ENCODE measurements around the gene SLTM.

The SLTM gene

DNA sequence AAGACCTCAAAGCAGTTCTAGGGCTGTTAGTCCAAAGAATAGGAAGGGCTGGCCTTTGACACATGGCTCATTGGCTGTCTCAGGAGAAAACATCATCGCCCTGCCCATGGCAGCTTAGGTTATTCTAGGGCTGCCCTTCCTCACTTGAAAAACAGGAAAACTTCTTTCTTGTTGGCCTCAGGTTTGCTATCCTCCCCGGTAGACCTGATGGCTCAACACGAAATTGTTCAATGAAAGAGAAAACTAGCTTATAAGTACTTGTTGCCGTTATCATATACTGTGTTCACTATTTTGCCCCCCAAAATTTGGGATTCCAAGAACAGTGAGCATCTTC lies 602 bp upstream of the SLTM start:
- peak overlapping the region; percentile 76 for H3K9ac ChIP-seq (ENCODE audit: low read length)
- peak overlapping the region; percentile 59 for H2BK120ac ChIP-seq (ENCODE audit: insufficient read depth, low read length, poor library complexity)
- peak overlapping the region; percentile 84 for H4K8ac ChIP-seq (ENCODE audit: low read depth, low read length)
- no peak overlapping the region for H3K23ac ChIP-seq (ENCODE audit: low read length)
- peak overlapping the region; percentile 86 for H3K14ac ChIP-seq (ENCODE audit: low read length)
- peaks cover 14% of the 10 kb centered on the region for H3K79me1 ChIP-seq (ENCODE audit: low read length)
- H2AK5ac ChIP-seq (ENCODE audit: low read length) = no peak overlapping the region
- peak overlapping the region; percentile 72 for H3K4me2 ChIP-seq (ENCODE audit: low read length)
- H3K27ac ChIP-seq (ENCODE audit: low read depth, low read length) = peak overlapping the region; percentile 98
- H4K91ac ChIP-seq (ENCODE audit: low read depth, low read length) = peak overlapping the region; percentile 83
- peak overlapping the region; percentile 73 for H4K12ac ChIP-seq (ENCODE audit: low read depth, low read length)
- WGBS (ENCODE audit: extremely low coverage, insufficient coverage, insufficient read length) = no CpG with 5 or more reads among the region's 4 CpGs
- peak overlapping the region; percentile 89 for H2AFZ ChIP-seq (ENCODE audit: insufficient read depth, low read length, poor library complexity)
- H3K27me3 ChIP-seq (ENCODE audit: insufficient read depth, low read length) = no peaks in the 10 kb centered on the region
- no peaks in the 10 kb centered on the region for H3K9me3 ChIP-seq (ENCODE audit: insufficient read depth, low read depth, low read length)
- no peak overlapping the region for H2BK12ac ChIP-seq (ENCODE audit: low read length)
- DNase-seq = no peak
- H3K36me3 ChIP-seq (ENCODE audit: control insufficient read depth in 1 of 2, insufficient read depth in 2 of 2, low read length in 2 of 2) = peaks cover 1 to 7% of the 10 kb centered on the region in 2 experiments
- peak overlapping the region; percentile 90 for H3K18ac ChIP-seq (ENCODE audit: low read length)
- peak overlapping the region; percentile 31 for H3K4ac ChIP-seq (ENCODE audit: low read depth, low read length)
- peak overlapping the region; percentile 58 for H2BK5ac ChIP-seq (ENCODE audit: low read depth, low read length, poor library complexity)
- H3K79me2 ChIP-seq (ENCODE audit: control insufficient read depth, insufficient read depth, low read length, poor library complexity) = peaks cover 14% of the 10 kb centered on the region
- H3K4me1 ChIP-seq (ENCODE audit: control insufficient read depth in 1 of 2, insufficient read depth in 2 of 2, low read length in 2 of 2) = no peaks in the 10 kb centered on the region
- peak overlapping the region; percentile 90 for H3K4me3 ChIP-seq (ENCODE audit: low read depth, low read length)

DNA sequence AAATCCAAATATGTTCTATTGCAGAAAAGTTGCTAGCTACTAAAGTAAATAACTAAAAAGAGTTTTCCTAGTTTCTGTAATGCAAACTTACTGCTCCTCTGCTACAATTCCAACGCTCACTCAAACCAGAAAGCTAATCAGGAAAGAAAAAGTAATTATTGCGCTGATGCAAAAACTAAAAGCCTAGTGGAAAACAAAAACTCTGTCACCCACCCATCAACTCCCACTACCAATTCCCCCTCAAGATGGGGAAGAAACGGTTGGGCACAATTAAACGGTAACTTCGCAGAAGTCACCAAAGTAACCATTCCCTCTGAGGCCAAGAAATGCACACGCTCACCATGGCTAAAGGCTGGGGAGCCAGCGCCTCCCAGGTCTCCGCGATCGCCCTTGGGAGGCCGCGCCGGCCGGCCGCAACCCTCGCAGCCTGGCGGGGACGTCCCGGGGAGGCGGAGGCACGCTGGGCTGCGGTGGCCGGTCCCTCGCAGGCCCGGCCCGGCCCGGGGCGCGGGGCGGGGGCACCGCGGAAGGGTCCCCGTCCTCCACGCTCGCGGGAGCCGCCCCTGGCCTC lies 684 bp downstream of the SLTM start:
- DNase-seq = peak; percentile 18 to 51
- Histone ChIP-seq H3K4me3 (ENCODE audit: low read depth, low read length) (peak overlapping the region; percentile 90), H2AFZ (ENCODE audit: insufficient read depth, low read length, poor library complexity) (peak overlapping the region; percentile 86), H3K27me3 (ENCODE audit: insufficient read depth, low read length) (no peaks in the 10 kb centered on the region), H4K91ac (ENCODE audit: low read depth, low read length) (peak overlapping the region; percentile 95), H3K4ac (ENCODE audit: low read depth, low read length) (peak overlapping the region; percentile 66), H3K4me2 (ENCODE audit: low read length) (peak overlapping the region; percentile 65), H4K12ac (ENCODE audit: low read depth, low read length) (peak overlapping the region; percentile 14), H3K36me3 (ENCODE audit: control insufficient read depth in 1 of 2, insufficient read depth in 2 of 2, low read length in 2 of 2) (peaks cover 3 to 8% of the 10 kb centered on the region in 2 experiments), H3K9me3 (ENCODE audit: insufficient read depth, low read depth, low read length) (no peaks in the 10 kb centered on the region), H4K8ac (ENCODE audit: low read depth, low read length) (peak overlapping the region; percentile 78), H3K27ac (ENCODE audit: low read depth, low read length) (peak overlapping the region; percentile 98), H3K79me2 (ENCODE audit: control insufficient read depth, insufficient read depth, low read length, poor library complexity) (peaks cover 14% of the 10 kb centered on the region), H2BK5ac (ENCODE audit: low read depth, low read length, poor library complexity) (peak overlapping the region; percentile 95), H3K14ac (ENCODE audit: low read length) (peak overlapping the region; percentile 93), H3K4me1 (ENCODE audit: control insufficient read depth in 1 of 2, insufficient read depth in 2 of 2, low read length in 2 of 2) (no peaks in the 10 kb centered on the region), H3K79me1 (ENCODE audit: low read length) (peaks cover 14% of the 10 kb centered on the region), H2BK12ac (ENCODE audit: low read length) (no peak overlapping the region), H3K23ac (ENCODE audit: low read length) (no peak overlapping the region), H3K18ac (ENCODE audit: low read length) (peak overlapping the region; percentile 55), H3K9ac (ENCODE audit: low read length) (peak overlapping the region; percentile 85), H2AK5ac (ENCODE audit: low read length) (peak overlapping the region; percentile 20), H2BK120ac (ENCODE audit: insufficient read depth, low read length, poor library complexity) (peak overlapping the region; percentile 24)
- no CpG with 5 or more reads among the region's 37 CpGs for WGBS (ENCODE audit: extremely low coverage, insufficient coverage, insufficient read length)

DNA sequence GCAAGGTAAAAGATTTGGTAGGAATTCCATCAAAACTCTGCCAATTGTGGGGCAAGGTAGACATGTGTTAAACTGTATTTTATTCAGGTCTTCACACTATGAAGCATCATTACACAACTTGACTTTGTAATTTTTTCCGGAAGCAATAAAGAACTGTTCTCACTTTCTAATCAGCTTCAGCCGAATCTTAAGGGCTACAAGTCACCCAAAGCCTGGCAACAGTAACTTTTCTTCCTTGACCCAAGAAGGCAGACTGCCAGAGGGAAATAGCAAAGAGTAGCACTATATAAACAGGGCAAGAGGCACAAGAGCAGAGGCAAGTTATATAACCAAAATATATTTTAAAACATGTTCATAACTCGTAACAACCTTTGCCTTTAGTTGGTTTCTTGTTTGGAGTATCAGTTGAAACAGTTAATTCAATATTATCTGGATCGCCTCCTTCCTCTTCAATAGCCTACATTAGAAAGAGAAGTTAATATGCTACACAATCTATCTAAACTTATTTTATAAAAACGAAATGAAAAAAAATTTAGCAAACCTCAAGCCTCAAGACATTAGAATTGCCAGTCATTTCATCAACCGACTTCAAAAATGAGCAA lies 1.4 kb downstream of the SLTM start:
- Histone ChIP-seq H4K91ac (ENCODE audit: low read depth, low read length) (no peak overlapping the region), H2BK5ac (ENCODE audit: low read depth, low read length, poor library complexity) (no peak overlapping the region), H2BK120ac (ENCODE audit: insufficient read depth, low read length, poor library complexity) (no peak overlapping the region), H3K9ac (ENCODE audit: low read length) (peak overlapping the region; percentile 57), H4K12ac (ENCODE audit: low read depth, low read length) (no peak overlapping the region), H3K14ac (ENCODE audit: low read length) (no peak overlapping the region), H3K79me1 (ENCODE audit: low read length) (peaks cover 14% of the 10 kb centered on the region), H4K8ac (ENCODE audit: low read depth, low read length) (no peak overlapping the region), H3K79me2 (ENCODE audit: control insufficient read depth, insufficient read depth, low read length, poor library complexity) (peaks cover 14% of the 10 kb centered on the region), H3K4me3 (ENCODE audit: low read depth, low read length) (no peak overlapping the region), H3K4me2 (ENCODE audit: low read length) (peak overlapping the region; percentile 81), H3K23ac (ENCODE audit: low read length) (no peak overlapping the region), H3K18ac (ENCODE audit: low read length) (no peak overlapping the region), H3K27me3 (ENCODE audit: insufficient read depth, low read length) (no peaks in the 10 kb centered on the region), H3K9me3 (ENCODE audit: insufficient read depth, low read depth, low read length) (no peaks in the 10 kb centered on the region), H3K27ac (ENCODE audit: low read depth, low read length) (peak overlapping the region; percentile 34), H2AK5ac (ENCODE audit: low read length) (no peak overlapping the region), H3K36me3 (ENCODE audit: control insufficient read depth in 1 of 2, insufficient read depth in 2 of 2, low read length in 2 of 2) (peaks cover 7 to 12% of the 10 kb centered on the region in 2 experiments), H3K4ac (ENCODE audit: low read depth, low read length) (peak overlapping the region; percentile 95), H2AFZ (ENCODE audit: insufficient read depth, low read length, poor library complexity) (no peak overlapping the region), H2BK12ac (ENCODE audit: low read length) (no peak overlapping the region), H3K4me1 (ENCODE audit: control insufficient read depth in 1 of 2, insufficient read depth in 2 of 2, low read length in 2 of 2) (no peaks in the 10 kb centered on the region)
- DNase-seq = peak in 1 of 2 donors; percentile 21
- WGBS (ENCODE audit: extremely low coverage, insufficient coverage, insufficient read length) = no CpG with 5 or more reads among the region's 6 CpGs

DNA sequence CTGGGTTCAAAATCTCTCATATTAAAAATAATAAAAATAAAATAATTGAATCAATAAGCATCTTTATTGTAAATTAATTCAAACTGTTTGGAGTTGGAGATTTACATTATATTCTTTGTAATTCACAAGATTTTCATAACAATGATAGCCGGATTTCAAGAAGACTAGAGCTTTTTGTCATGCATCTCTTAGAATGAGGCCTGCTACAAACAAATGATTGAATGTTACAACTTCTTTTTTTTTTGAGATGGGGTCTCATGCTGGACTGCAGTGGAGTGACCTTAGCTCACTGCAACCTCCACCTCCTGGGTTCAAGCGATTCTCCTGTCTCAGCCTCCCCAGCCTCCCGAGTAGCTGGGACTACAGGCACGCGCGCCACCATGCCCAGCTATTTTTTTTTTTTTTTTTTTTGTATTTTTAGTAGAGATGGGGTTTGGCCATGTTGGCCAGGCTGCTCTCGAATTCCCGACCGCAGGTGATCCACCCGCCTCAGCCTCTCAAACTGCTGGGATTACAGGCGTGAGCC lies 3.5 kb downstream of the SLTM start:
- Histone ChIP-seq H2AK5ac (ENCODE audit: low read length) (no peak overlapping the region), H3K18ac (ENCODE audit: low read length) (no peak overlapping the region), H2BK120ac (ENCODE audit: insufficient read depth, low read length, poor library complexity) (no peak overlapping the region), H3K27ac (ENCODE audit: low read depth, low read length) (no peak overlapping the region), H3K36me3 (ENCODE audit: control insufficient read depth in 1 of 2, insufficient read depth in 2 of 2, low read length in 2 of 2) (peaks cover 11 to 17% of the 10 kb centered on the region in 2 experiments), H2BK5ac (ENCODE audit: low read depth, low read length, poor library complexity) (no peak overlapping the region), H3K9ac (ENCODE audit: low read length) (no peak overlapping the region), H3K4me1 (ENCODE audit: control insufficient read depth in 1 of 2, insufficient read depth in 2 of 2, low read length in 2 of 2) (no peaks in the 10 kb centered on the region), H4K91ac (ENCODE audit: low read depth, low read length) (no peak overlapping the region), H3K4me2 (ENCODE audit: low read length) (no peak overlapping the region), H2AFZ (ENCODE audit: insufficient read depth, low read length, poor library complexity) (no peak overlapping the region), H3K4ac (ENCODE audit: low read depth, low read length) (peak overlapping the region; percentile 86), H3K4me3 (ENCODE audit: low read depth, low read length) (no peak overlapping the region), H3K14ac (ENCODE audit: low read length) (no peak overlapping the region), H2BK12ac (ENCODE audit: low read length) (no peak overlapping the region), H3K79me1 (ENCODE audit: low read length) (peaks cover 14% of the 10 kb centered on the region), H4K12ac (ENCODE audit: low read depth, low read length) (no peak overlapping the region), H3K27me3 (ENCODE audit: insufficient read depth, low read length) (no peaks in the 10 kb centered on the region), H3K23ac (ENCODE audit: low read length) (no peak overlapping the region), H4K8ac (ENCODE audit: low read depth, low read length) (no peak overlapping the region), H3K9me3 (ENCODE audit: insufficient read depth, low read depth, low read length) (no peaks in the 10 kb centered on the region), H3K79me2 (ENCODE audit: control insufficient read depth, insufficient read depth, low read length, poor library complexity) (peaks cover 14% of the 10 kb centered on the region)
- WGBS (ENCODE audit: extremely low coverage, insufficient coverage, insufficient read length) = no CpG with 5 or more reads among the region's 11 CpGs
- DNase-seq = no peak

Data from trophoblast cell (in vitro differentiated cells and primary cell).